Measurements from ENCODE around the gene PODXL.

PODXL gene

DNA sequence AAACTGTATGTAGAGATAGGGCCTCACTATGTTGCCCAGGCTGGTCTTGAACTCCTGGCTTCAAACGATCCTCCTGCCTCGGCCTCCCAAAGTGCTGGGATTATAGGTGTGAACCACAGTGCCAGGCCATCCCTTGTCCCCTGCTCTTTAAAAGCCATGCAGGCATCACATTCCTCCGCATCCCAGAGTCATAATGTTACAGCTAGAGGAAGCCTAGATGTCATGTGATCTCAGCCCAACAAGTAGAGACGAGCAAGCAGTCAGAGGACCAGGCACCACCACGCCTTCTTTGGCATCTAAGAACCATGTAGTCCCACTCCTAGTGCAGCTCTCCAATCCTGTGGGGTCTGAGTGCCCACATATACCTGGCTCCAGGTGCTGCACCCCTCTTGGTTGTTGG is 13.1 kb downstream of the PODXL start:
- no peak overlapping the region for H3K4me3 ChIP-seq
- peak overlapping the region in 2 of 21 experiments; percentile 57 to 67 for H3K27ac ChIP-seq

DNA sequence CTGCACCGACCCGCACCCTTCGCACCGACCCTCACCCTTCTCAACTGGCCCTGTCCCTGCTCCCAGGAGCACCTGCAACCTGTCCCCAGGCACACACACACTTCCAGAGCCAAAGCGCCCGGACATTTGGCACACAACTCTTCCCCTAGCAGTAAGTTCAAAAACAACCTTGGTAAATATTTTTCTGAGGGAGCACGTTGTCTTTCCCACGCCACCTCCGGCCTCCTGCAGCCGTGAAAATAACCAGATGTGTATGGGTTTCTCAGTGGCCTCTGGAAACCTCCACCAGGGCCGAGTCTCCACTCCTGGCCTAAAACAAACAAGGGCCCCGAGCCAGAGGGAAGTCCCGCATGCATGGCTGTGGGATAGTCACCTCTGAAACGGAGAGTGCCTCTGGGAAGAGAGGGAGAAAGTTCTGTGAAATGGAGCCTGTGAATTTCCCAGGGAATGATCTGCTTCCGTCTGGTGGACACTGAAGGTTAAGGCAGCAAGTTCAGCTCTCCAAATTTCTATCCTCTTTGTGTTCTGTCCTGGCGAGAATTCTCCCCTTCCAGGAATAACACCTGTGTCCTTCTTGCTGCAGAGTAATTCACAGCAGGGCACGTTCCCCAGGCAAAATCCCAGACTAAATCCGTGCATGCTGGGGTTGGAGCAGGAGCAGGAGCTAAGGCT is 15.8 kb downstream of the PODXL start:
- Histone ChIP-seq H3K27ac (peak overlapping the region in 7 of 21 experiments; percentile 9 to 68 (median 56)), H3K4me3 (no peak overlapping the region)

DNA sequence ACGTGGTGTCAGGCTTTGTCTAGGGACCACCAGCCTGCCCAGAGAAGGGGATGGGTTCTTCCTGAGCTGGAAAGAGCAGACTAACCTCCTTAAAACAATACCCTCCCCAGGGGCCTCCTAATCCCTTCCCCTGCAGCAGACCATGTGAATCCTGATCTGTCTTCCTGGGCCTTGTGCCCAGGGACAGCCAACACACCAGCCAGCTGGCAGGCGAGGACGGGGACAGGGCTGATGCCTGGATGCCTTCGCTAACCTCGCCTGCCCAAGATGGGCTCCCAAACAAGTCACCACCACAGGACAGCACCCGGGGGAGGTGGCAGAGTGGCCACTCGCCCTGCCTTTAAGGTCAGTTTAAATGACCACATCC is 17.6 kb downstream of the PODXL start:
- H3K27ac ChIP-seq: peak overlapping the region in 5 of 21 experiments; percentile 21 to 68 (median 39)
- no peak overlapping the region for H3K4me3 ChIP-seq

DNA sequence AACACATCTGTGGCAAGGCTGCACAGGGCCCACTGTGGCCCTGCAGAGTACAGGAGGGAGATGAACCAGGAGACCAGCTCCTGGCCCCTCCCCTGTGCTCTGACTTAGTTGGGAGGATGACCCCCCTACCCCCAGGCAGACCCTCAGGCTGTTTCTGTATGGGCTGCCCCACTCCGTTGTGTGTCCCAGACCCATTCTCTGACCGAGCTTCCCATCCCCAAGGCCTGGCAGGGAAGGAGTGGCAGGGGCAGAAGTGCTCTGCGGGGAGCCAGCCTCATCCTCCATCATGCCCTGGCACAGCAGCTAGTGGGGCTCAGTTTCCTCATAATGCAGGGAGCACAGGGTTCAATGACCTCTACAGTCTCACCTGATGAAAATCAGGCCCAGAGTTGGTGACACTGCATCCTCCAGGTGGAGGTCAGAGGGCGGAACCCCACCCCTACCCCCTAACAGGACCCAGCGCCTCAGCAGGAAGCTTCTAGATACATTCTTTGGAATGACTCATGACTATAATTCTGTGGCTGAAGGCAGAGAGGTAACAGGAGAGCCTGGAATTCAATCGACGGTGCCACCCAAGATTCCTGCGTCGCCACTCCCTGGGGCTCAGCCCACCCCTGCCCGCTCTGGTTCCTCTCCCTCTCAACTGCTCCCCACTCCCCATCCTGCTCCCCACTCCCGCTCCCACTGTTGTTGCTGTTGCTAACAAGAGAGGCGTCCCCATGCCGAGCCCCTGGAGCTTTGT is 18.2 kb downstream of the PODXL start:
- H3K4me3 ChIP-seq: no peak overlapping the region
- H3K27ac ChIP-seq: peak overlapping the region in 5 of 21 experiments; percentile 21 to 68 (median 39)

DNA sequence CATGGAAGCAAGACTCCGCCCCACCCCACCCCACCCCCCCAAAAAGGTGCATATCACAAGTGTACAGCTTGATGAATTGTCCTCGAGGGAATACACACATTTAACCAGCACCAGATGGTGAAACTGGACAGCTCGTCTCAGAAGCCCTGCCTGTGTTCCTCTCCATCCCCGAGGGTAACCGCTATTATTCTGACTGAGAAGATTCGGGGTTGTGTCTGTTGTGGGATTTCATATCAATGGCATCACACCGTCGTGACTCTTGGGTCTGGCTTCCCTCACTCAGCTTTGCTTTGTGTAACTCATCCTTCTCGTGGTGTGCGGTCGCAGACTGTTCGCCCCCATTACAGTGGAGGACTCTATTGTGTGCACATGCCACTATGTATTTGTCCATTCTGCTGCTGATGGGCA is 18.9 kb downstream of the PODXL start:
- H3K4me3 ChIP-seq: no peak overlapping the region
- H3K27ac ChIP-seq: no peak overlapping the region

DNA sequence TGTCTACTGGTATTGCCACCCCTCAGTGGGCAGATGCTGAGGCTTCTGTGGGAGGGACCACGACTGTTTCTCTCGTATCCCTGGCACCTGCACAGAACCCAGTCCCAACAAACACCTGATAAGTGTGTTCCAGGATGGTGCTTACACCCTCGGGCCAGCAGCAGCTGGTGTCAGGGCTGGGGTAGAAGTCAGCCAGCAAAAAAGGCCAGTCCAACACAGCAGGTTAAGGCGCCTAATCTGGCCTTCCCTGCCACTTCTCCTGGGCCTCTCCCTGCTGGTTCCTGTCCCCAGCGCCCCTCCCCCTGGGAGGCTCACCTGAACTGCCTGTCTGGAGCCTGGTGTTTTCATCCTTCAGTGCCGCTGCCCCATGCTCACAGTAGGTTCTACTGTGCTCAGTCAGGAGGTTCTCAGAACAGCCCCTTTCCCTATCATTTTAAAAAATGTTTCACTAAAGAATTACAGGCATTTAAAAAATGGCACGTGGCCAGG is 20.0 kb downstream of the PODXL start:
- no peak overlapping the region for H3K4me3 ChIP-seq
- no peak overlapping the region for H3K27ac ChIP-seq

DNA sequence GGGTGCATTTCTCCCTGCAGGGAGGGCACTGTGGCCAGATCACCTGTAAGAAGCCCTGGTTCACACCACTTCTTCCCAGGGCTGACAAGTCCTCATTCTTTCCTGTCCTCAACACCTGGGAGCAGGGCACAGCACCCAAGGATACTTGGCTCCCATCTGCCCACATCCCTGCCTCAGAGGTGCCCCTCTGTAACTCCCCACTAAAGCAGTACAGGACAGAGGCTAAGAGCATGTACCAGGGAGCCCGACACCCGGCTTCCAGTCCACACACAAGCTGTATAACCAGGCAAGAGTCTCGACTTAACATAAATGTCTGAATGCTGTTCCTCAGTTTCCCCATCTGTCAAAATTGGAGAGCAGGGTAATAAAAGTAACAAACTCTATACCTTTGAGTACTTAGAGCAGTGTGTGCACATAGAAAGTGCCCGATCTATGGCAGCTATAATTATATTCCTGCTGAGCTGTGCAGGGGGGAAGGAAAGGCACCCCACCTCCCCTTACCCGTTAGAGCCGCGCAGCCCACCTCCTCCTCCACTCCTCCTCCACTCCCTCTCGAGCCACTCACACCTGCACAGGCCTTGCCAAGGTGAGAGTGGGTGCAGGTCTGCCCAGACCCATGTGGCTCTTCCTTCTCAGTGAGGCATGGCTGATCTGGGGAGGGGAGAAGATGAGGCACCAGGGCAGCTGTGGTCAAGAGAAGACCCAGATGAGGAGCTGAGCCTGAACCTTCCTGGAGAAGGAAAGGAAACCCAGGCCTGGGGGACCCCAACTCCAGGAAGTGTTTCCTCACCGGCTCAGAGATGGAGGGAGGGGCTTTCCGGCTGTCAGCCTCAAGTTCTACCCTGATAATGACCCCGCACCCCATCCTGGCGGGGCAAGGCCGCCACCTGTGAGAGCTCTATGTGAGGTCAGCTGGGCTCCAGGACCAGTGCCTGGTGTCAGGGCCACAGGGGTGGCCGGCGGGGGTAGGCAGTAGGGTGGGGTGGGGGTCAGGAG is 22.6 kb downstream of the PODXL start:
- H3K27ac ChIP-seq: peak overlapping the region in 1 of 21 experiments; percentile 25

DNA sequence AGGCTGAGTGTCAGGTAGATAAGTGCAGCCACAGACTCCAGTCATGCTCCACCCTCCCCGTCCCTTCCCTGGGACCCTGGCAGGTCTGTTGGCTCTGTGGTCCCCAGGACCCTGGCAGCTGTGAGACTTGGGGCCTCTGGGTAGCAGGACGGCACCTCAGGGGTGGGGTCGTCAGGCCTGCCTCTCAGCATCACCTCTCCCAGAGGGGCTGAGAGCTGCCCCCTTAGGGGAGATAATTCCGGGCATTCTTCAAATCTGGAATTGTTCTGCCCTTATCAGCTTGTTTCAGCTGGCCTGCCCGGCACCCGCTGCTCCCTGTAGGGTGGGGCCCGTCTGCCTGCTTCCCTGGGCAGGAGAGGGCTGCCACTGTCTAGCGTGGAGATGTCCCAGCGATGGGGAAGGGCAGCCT is 23.3 kb downstream of the PODXL start:
- H3K27ac ChIP-seq: peak overlapping the region in 2 of 21 experiments; percentile 25 to 32
- no peak overlapping the region for H3K4me3 ChIP-seq

More for the DNA sequence above, 22.6 kb downstream of the PODXL start:
- no peak overlapping the region for H3K4me3 ChIP-seq

DNA sequence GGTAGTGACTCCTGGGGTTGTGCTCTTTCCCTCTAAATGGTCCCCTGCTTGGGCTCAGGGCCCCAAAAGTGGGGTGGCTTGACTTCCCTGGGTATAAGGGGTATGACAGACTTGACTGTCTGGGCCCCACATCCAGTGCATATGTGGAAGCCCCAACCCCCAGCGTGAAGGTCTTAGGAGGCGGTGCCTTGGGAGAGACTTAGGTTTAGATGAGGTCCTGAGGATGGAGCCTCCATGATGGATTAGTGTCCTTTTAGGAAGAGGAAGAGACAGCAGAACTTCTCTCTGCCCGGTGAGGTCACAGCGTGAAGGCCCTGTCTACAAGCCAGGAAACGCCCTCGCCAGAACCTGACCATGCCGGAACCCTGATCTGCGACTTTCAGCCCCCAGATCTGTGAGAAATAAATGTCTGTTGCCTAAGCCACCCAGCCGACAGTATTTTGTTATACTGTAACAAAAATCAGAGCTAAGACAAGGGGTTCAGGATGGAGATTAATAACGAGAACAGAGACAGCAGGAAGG is 23.8 kb downstream of the PODXL start:
- no peak overlapping the region for H3K4me3 ChIP-seq
- H3K27ac ChIP-seq: peak overlapping the region in 1 of 21 experiments; percentile 25

DNA sequence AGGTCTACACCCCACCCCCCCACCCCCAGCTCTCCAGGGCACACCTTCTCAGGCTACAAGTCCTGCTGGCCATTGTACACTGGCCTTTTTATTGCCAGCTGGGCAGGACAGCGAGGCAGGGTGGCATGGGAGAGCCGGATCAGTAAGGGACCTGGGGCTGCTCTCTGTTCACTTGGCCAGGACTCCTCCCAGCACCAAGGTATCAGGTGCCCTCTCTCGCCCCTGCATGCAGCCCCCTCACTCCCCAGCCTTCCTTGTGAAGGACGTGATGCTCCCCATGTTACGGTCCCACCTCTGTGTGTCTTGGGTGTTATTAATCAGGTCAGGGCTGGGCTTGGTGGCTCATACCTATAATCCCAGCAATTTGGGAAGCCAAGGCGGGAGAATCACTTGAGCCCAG is 26.3 kb downstream of the PODXL start:
- H3K4me3 ChIP-seq: no peak overlapping the region
- no peak overlapping the region for H3K27ac ChIP-seq

DNA sequence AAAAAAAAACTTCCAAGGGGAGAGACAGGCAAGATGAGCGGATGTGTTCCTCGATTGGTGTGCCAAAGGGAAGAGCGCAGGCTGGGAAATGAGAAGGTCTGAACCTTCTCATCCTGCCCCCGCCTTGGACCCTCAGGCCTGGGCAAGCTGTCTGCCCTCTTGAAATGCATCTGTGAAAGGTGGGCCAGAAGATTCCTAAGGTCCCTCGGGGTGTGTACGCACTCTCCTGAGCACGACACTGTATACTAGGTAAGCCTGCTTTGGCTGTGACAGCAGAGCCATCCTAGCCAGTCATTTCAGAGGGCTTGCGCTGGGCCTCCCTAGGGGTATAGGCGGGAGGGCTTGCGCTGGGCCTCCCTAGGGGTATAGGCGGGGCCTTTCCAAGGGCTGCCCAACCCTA is 26.8 kb downstream of the PODXL start:
- H3K4me3 ChIP-seq: no peak overlapping the region
- H3K27ac ChIP-seq: peak overlapping the region in 1 of 21 experiments; percentile 24

DNA sequence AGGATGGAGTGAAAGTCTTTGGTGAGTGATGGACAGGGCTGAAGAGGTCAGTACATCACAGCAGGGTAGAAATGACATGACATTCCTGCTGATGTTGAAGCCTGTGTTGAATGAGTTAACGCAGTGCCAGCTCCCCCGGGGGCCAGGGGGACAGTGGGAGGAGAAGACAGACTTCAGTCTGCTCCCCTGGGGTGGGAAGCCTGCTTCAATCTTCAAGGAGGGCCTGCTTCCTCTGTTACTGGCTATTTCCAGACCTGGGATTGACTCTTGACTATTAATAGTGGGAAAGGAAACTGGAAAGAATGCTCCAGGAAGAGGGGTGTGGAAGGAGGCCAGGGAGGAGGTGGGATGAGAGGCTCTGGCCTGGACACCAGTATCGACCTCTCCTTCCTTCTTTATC is 27.2 kb downstream of the PODXL start:
- H3K27ac ChIP-seq: peak overlapping the region in 1 of 21 experiments; percentile 24
- H3K4me3 ChIP-seq: no peak overlapping the region

DNA sequence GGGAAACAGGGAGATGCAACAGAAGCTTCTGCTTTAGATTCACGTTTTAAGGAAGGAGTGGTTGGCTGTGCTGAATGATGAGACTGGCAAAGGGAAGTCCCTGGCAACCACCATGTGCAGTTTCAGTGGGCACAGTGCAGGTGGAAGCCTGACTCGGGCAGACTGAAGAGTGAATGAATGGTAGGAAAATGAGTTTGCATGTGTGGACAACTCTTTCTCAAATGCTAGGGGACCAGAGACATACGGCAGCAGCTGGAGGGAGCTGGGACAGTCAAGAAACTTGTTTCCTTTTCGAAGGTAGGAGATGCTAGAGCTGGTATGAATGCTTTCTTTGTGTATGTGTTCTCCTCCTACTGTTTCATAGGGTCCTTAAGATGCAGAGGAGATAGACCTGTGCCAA is 29.0 kb downstream of the PODXL start:
- Histone ChIP-seq H3K27ac (no peak overlapping the region), H3K4me3 (no peak overlapping the region)

DNA sequence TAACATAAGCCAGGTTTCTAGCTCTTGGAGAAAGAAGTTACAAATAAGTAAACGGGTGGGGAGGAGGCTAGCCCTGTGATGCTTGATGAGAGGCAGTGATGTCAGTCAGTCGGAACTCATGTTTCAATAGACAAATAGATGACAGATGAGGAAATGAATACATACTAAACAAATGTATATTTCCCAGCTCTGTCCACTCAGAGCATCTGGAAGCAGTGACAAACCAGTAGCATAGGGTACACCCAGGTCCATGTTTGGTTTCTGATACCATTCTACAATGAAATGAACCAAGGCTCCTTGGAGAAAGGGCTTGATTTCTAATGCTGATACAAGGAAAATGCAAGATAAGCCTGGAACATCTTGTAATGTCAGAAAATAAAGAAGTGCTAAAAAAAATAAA is 30.6 kb downstream of the PODXL start:
- Histone ChIP-seq H3K27ac (peak overlapping the region in 1 of 21 experiments; percentile 2), H3K4me3 (no peak overlapping the region)

DNA sequence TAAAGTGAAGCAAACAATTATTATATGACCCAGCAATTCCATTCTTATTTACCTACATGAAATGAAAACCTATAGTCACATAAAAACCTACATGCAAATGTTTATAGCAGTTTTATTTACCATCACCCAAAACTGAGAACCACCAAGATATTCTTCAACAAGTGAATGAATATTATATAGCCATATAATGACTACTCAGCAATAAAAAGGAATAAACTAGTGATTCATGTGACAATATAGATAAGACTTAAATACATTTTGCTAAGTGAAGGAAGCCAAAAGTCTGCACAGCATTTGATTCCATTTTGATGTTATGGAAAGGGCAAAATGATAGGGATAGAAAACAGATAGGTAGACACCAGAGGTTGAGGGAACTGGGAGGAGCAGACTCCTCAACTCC is 31.7 kb downstream of the PODXL start:
- Histone ChIP-seq H3K27ac (no peak overlapping the region), H3K4me3 (no peak overlapping the region)

DNA sequence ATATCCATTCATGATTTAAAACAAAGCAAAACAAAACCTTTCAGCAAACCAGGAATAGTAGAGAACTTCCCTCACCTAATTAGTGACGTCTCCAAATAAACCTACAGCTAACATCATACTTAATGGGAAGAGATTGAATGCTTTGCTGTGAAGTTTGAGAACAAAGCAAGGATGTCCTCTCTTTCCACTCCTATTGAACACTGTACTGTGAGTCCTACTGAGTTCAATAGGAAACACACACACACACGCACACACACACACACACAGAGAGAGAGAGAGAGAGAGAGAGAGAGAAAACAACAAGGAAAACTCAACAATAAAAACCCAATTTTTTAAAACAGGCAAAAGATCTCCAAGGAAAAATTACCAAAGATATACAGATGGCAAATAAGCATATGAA is 32.3 kb downstream of the PODXL start:
- Histone ChIP-seq H3K4me3 (no peak overlapping the region), H3K27ac (no peak overlapping the region)

DNA sequence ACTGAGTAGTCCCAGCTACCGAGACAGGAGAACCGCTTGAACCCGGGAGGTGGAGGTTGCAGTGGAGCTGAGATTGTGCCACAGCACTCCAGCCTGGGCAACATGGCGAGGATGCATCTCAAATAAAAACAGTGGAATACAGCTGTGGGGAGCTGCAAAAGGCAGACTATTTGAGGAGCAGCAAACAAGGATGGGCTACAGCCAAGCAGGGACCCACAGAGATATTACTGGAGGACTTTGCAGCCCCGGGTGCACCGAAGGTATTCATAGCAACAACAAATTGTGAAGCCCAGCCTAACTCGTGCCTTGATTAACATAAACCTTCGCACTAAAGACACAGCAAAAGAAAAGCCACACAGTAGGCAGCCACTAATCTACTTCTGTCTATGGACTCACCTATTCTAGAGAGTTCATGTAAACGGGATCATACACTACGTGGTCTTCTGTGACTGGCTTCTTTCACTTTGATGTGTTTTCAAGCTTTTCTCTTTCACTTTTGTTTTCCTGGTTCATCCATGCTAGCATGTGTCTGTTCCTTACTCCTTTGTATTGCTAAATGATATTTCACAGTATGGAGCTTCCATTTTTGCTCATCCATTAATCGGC is 34.0 kb downstream of the PODXL start:
- Histone ChIP-seq H3K27ac (peak overlapping the region in 3 of 21 experiments; percentile 28 to 61 (median 33)), H3K4me3 (no peak overlapping the region)

DNA sequence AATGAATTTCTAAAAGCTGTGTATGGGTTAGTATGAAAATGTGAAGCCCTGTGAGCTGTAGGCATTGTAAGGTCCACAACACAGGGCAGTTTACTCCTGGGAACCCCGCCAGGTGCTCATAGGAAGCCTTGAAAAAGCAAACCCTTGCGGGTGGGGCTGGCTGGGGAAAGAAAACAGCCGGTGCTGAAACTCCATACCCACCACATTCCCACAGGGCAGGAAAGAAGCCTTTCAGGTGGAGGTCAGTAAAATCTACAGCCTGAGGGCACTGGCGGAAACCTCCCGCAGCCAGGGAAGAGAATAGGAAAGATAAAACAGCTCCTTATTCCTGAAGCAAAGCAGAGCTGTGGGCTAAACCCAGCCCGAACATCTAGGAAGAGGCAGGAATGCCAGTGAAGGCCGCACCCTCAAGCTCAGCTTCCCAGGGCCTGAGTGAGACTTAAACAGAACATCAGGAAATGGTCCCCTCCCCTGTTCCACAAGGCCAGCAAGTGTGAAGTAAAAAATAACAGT is 34.7 kb downstream of the PODXL start:
- peak overlapping the region in 3 of 21 experiments; percentile 28 to 61 (median 33) for H3K27ac ChIP-seq
- no peak overlapping the region for H3K4me3 ChIP-seq

DNA sequence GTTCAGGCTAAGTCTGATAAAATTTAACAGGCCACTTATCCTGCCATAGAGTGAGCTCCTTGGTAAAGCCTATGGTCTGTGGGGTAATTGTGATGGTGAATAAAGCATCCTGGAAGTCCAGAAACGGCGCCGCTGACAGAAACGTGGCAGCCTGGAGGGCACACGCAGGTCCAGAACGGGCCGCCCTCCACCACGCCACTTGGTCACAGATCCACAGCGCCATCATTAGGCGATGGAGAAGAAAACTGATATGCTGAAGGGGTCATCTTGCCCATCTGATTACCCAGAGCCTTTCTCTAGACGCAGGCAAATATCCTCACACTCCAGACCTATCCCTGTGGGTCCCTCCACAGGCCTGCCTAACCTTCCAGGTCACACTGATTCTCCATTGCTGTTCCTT is 37.8 kb downstream of the PODXL start:
- peak overlapping the region in 2 of 21 experiments; percentile 11 to 15 for H3K27ac ChIP-seq
- H3K4me3 ChIP-seq: no peak overlapping the region

All from skin epidermis (tissue), 12 donors.